Measurements from ENCODE around the gene HS1BP3.

The HS1BP3 gene

DNA sequence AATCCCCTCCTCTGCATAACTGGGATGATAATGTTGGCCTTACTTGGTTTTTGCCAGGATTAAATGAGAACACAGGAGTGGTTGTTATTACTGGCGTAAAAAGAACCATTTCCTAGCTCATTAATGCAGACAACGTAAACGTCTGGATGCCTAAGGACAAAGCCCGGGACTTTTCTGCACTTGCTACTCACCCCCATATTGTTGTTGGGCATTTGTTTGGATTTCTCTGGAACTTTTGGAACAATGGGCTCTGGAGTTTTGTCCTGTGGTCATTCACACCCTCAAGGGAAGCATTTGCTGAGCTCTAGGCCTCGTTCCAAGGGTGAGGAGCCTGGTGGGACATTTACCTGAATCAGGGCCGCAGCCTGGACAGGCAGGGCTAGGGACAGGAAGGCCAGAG, 76.0 kb downstream of the HS1BP3 start:
- Histone ChIP-seq H3K27ac (ENCODE audit: low read length) (no peak overlapping the region), H3K27me3 (ENCODE audit: insufficient read depth, low read length, poor library complexity) (peaks cover 9% of the 10 kb centered on the region), H3K79me2 (ENCODE audit: insufficient read depth, low read length) (no peaks in the 10 kb centered on the region), H3K4me2 (ENCODE audit: insufficient read depth, low read length) (no peak overlapping the region), H3K4me1 (ENCODE audit: insufficient read depth, low read length) (no peaks in the 10 kb centered on the region), H3K9me3 (ENCODE audit: insufficient read depth, low read length, severe bottlenecking) (no peaks in the 10 kb centered on the region), H3K4me3 (ENCODE audit: low read depth in 1 of 2, low read length in 2 of 2) (no peak overlapping the region), H3K9ac (ENCODE audit: low read depth, low read length) (no peak overlapping the region), H4K20me1 (ENCODE audit: insufficient read depth, low read length) (no peaks in the 10 kb centered on the region), H3K36me3 (ENCODE audit: insufficient read depth, low read length) (no peaks in the 10 kb centered on the region), H2AFZ (ENCODE audit: low read depth, low read length) (no peak overlapping the region)
- DNase-seq: no peak
- no peak for TF ChIP-seq EZH2 (IDR thresholded peaks at IDR 0.05; ENCODE audit: borderline replicate concordance, low read depth, low read length, severe bottlenecking)
- TF ChIP-seq, protein P1, sequence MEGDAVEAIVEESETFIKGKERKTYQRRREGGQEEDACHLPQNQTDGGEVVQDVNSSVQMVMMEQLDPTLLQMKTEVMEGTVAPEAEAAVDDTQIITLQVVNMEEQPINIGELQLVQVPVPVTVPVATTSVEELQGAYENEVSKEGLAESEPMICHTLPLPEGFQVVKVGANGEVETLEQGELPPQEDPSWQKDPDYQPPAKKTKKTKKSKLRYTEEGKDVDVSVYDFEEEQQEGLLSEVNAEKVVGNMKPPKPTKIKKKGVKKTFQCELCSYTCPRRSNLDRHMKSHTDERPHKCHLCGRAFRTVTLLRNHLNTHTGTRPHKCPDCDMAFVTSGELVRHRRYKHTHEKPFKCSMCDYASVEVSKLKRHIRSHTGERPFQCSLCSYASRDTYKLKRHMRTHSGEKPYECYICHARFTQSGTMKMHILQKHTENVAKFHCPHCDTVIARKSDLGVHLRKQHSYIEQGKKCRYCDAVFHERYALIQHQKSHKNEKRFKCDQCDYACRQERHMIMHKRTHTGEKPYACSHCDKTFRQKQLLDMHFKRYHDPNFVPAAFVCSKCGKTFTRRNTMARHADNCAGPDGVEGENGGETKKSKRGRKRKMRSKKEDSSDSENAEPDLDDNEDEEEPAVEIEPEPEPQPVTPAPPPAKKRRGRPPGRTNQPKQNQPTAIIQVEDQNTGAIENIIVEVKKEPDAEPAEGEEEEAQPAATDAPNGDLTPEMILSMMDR (IDR thresholded peaks at IDR 0.05; ENCODE audit: borderline replicate concordance, extremely low read depth, low read length, poor library complexity, severe bottlenecking): no peak
- no peak for ATAC-seq (ENCODE audit: insufficient read depth, low read depth)

DNA sequence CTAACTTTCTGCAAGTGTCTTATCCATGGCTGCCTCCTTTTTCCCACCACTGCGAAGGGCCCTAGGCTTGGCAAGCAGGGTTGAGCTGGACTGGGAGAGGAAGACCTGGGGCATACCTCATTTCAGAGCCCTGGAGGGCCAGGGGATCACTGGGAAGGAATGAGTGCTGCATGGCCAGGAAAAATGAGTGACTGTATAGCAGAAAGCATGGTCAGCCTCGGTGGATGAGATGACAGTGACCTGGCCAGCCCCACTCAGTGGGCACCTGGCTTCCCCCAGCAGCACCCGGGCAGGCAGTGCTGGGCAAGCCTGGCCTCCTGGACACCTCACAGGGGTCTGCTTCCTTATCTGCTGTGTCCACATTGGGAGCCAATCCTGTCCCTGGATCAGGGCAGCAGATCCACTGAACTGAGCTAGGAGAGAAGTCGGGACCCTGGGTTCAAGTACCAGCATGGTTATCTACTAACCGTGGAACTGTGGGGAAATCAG, 76.4 kb downstream of the HS1BP3 start:
- Histone ChIP-seq H3K9ac (ENCODE audit: low read depth, low read length) (no peak overlapping the region), H3K4me1 (ENCODE audit: insufficient read depth, low read length) (no peaks in the 10 kb centered on the region), H2AFZ (ENCODE audit: low read depth, low read length) (no peak overlapping the region), H3K36me3 (ENCODE audit: insufficient read depth, low read length) (no peaks in the 10 kb centered on the region), H3K79me2 (ENCODE audit: insufficient read depth, low read length) (no peaks in the 10 kb centered on the region), H3K27me3 (ENCODE audit: insufficient read depth, low read length, poor library complexity) (peaks cover 9% of the 10 kb centered on the region), H3K27ac (ENCODE audit: low read length) (no peak overlapping the region), H3K4me3 (ENCODE audit: low read depth in 1 of 2, low read length in 2 of 2) (no peak overlapping the region), H4K20me1 (ENCODE audit: insufficient read depth, low read length) (no peaks in the 10 kb centered on the region), H3K9me3 (ENCODE audit: insufficient read depth, low read length, severe bottlenecking) (no peaks in the 10 kb centered on the region), H3K4me2 (ENCODE audit: insufficient read depth, low read length) (no peak overlapping the region)
- ATAC-seq (ENCODE audit: insufficient read depth, low read depth) (no peak), DNase-seq (no peak)
- TF ChIP-seq, protein P1 (IDR thresholded peaks at IDR 0.05; ENCODE audit: borderline replicate concordance, extremely low read depth, low read length, poor library complexity, severe bottlenecking): no peak
- no peak for TF ChIP-seq EZH2 (IDR thresholded peaks at IDR 0.05; ENCODE audit: borderline replicate concordance, low read depth, low read length, severe bottlenecking)

DNA sequence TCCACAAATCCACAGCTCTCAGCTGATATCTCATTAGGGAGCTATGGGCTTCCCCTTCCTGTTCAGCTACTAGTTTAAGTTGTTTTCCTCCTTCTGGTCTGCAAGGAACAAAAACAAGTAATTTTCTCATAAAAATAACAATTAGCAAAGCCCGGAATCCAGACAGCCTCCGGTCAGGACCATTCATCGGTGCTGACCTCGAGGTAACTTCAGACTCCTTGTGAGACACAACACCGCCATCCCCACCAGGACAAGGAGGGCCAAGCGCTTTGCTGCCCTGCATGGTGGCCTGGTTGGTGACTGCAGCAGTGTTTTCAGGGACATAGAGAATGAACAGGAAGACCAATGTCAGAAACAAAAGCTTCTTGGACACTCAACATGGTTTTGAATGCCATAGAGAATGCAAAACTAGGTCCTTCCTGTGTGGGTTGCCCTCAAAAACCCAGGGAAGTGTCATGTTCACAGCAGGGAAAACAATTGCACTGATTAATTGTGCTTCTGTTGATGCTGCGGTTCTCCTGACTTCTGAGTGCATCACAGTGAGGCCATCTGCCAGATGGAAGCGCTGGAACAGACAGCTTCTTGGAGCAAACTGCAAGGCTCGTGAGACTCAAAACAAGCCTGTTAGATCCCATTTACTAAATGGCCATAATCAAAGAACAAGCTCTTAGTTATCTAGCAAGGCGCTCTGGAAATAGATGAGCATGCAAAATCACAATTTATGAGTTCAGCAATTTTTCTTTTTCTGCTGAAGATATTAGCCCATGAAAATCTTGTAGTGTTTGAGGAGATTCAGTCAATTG, 77.1 kb downstream of the HS1BP3 start:
- Histone ChIP-seq H3K9ac (ENCODE audit: low read depth, low read length) (no peak overlapping the region), H3K4me1 (ENCODE audit: insufficient read depth, low read length) (no peaks in the 10 kb centered on the region), H3K36me3 (ENCODE audit: insufficient read depth, low read length) (no peaks in the 10 kb centered on the region), H3K4me3 (ENCODE audit: low read depth in 1 of 2, low read length in 2 of 2) (no peak overlapping the region), H3K27me3 (ENCODE audit: insufficient read depth, low read length, poor library complexity) (peaks cover 9% of the 10 kb centered on the region), H3K9me3 (ENCODE audit: insufficient read depth, low read length, severe bottlenecking) (no peaks in the 10 kb centered on the region), H3K4me2 (ENCODE audit: insufficient read depth, low read length) (no peak overlapping the region), H3K79me2 (ENCODE audit: insufficient read depth, low read length) (no peaks in the 10 kb centered on the region), H4K20me1 (ENCODE audit: insufficient read depth, low read length) (no peaks in the 10 kb centered on the region; the same call in 1 of the 2 replicates), H2AFZ (ENCODE audit: low read depth, low read length) (no peak overlapping the region), H3K27ac (ENCODE audit: low read length) (no peak overlapping the region)
- DNase-seq (no peak), ATAC-seq (ENCODE audit: insufficient read depth, low read depth) (no peak)
- no peak for TF ChIP-seq EZH2 (IDR thresholded peaks at IDR 0.05; ENCODE audit: borderline replicate concordance, low read depth, low read length, severe bottlenecking)
- TF ChIP-seq, protein P1 (IDR thresholded peaks at IDR 0.05; ENCODE audit: borderline replicate concordance, extremely low read depth, low read length, poor library complexity, severe bottlenecking): no peak

Data from DND-41 (cell line).